GM13976 (cell line): ENCODE data around the gene CCDC40.

ENCODE experiments used
- DNase-seq: peaks from one replicate; pipeline ENCODE4 v3.0.0; 2012; ENCODE audit warnings: low spot score
- CTCF ChIP-seq: IDR thresholded peaks from 2 replicates; pipeline ENCODE4 v1.5.1; 2012; ENCODE audit warnings: borderline replicate concordance, mild to moderate bottlenecking; ENCODE audit not compliant: insufficient read depth; ENCODE audit errors: extremely low read depth, missing control alignments, control extremely low read depth
- in situ Hi-C: fragments of 300-500 bp; cut with MboI; formaldehyde crosslinking; loops from one replicate; pipeline ENCODE4 v1.12.0; 2022; ENCODE audit warnings: low sequenced_read_pairs, mixed read lengths, inconsistent platforms; ENCODE audit not compliant: unreplicated experiment

Gene CCDC40

GRCh38 chr17:80101946-80102663 lies 65.7 kb downstream of the CCDC40 start:
- peak; percentile 61 for DNase-seq
- no peak for TF ChIP-seq CTCF
- in situ Hi-C loops: no loop called here

GRCh38 chr17:80102664-80103448 lies 66.4 kb downstream of the CCDC40 start:
- in situ Hi-C loops: no loop called here
- no peak for DNase-seq
- no peak for TF ChIP-seq CTCF

GRCh38 chr17:80103449-80104085 lies 67.1 kb downstream of the CCDC40 start:
- in situ Hi-C loops: no loop called here
- DNase-seq: no peak
- no peak for TF ChIP-seq CTCF

GRCh38 chr17:80104321-80104955 lies 68.0 kb downstream of the CCDC40 start:
- no peak for DNase-seq
- in situ Hi-C loops: no loop called here
- TF ChIP-seq CTCF: no peak

- in situ Hi-C loops: no loop called here
- no peak for TF ChIP-seq CTCF
- no peak for DNase-seq
These were observed 68.5 kb downstream of the CCDC40 start for GRCh38 chr17:80104956-80105375.

GRCh38 chr17:80105762-80106161 lies 69.3 kb downstream of the CCDC40 start:
- in situ Hi-C loops: no loop called here
- TF ChIP-seq CTCF: no peak
- DNase-seq: no peak
